NB4 (cell line): ENCODE results near the gene INPP4A.

Source experiments
- DNase-seq: peaks from one replicate; pipeline ENCODE4 v3.0.0; 2010; ENCODE audit warnings: low read depth
- H3K4me3 ChIP-seq: one replicate; pipeline ENCODE4 v1.5.1; 2011; ENCODE audit warnings: mild to moderate bottlenecking, low read depth, low read length, moderate library complexity
- CTCF ChIP-seq: IDR thresholded peaks from one replicate; pipeline ENCODE4 v1.5.1; 2012; ENCODE audit warnings: low read depth, low read length
- MAX ChIP-seq: IDR thresholded peaks from 2 replicates; pipeline ENCODE4 v1.6.1; 2011; ENCODE audit warnings: low read depth, low read length
- MYC ChIP-seq: IDR thresholded peaks from 2 replicates; pipeline ENCODE4 v1.6.1; 2011; ENCODE audit warnings: low read depth, low read length
- POLR2A ChIP-seq: IDR thresholded peaks from 2 replicates; pipeline ENCODE4 v1.6.1; 2011; ENCODE audit warnings: mild to moderate bottlenecking; ENCODE audit not compliant: insufficient read length; ENCODE audit errors: extremely low read depth

Gene INPP4A

GRCh38 chr2:98607104-98607503 is 162.4 kb downstream of the INPP4A start:
- peak; percentile 52 for DNase-seq
- peak overlapping the region; percentile 99 for H3K4me3 ChIP-seq
- TF ChIP-seq MAX (no peak), CTCF (no peak), MYC (no peak), POLR2A (no peak)

GRCh38 chr2:98607741-98608115 is 163.1 kb downstream of the INPP4A start:
- DNase-seq: no peak
- TF ChIP-seq MYC (no peak), CTCF (no peak), MAX (no peak), POLR2A (no peak)
- H3K4me3 ChIP-seq: peak overlapping the region; percentile 99

- peak within 1 kb of the TSS; percentile 99 for H3K4me3 ChIP-seq
- peak; percentile 99 for DNase-seq
- TF ChIP-seq CTCF (no peak), POLR2A (peak; percentile 75), MYC (peak; percentile 80), MAX (peak; percentile 67)
These were observed 163.7 kb downstream of the INPP4A start, which contains the start of the genes COA5 and UNC50 for GRCh38 chr2:98608116-98608961. Gene COA5, minus strand, starts transcription at chr2:98608512. Its CDS starts 107 bp downstream, at chr2:98608405. Gene UNC50, plus strand, starts transcription at chr2:98608589. Its CDS starts 1,171 bp downstream, at chr2:98609760.

- DNase-seq: peak; percentile 41
- peak overlapping the region; percentile 93 for H3K4me3 ChIP-seq
- TF ChIP-seq MAX: no peak
- TF ChIP-seq POLR2A: no peak
These were observed 164.4 kb downstream of the INPP4A start for GRCh38 chr2:98608962-98609604.

GRCh38 chr2:98614024-98614739 is 169.5 kb downstream of the INPP4A start:
- DNase-seq: no peak
- H3K4me3 ChIP-seq: no peak overlapping the region
- TF ChIP-seq MAX: no peak
- no peak for TF ChIP-seq CTCF
- no peak for TF ChIP-seq POLR2A
- TF ChIP-seq MYC: no peak

- DNase-seq: peak; percentile 44
- TF ChIP-seq POLR2A (no peak), CTCF (peak; percentile 27), MAX (no peak)
These were observed 170.8 kb downstream of the INPP4A start for GRCh38 chr2:98615481-98615880.

More at GRCh38 chr2:98615481-98615880, 170.8 kb downstream of the INPP4A start:
- no peak overlapping the region for H3K4me3 ChIP-seq
